NCI-H345 (cell line): ENCODE data around the gene C5orf46.
"Not testable (repeated sequence)": the region's sequence is repeated elsewhere in the genome, so short reads cannot be mapped to it uniquely, and the experiment has no call there.

Experiments
- DNase-seq: peaks from one replicate; lab custom pipeline; 2025; lab: John Stamatoyannopoulos, UW

The C5orf46 gene

GRCh38 chr5:147893820-147894219 is 12.5 kb downstream of the C5orf46 start:
- DNase-seq: no peak

GRCh38 chr5:147892696-147893296 is 13.5 kb downstream of the C5orf46 start:
- peak; percentile 21 for DNase-seq

GRCh38 chr5:147887930-147888329 is 18.4 kb downstream of the C5orf46 start:
- no peak for DNase-seq

- DNase-seq: peak; percentile 26
These were observed 19.2 kb downstream of the C5orf46 start for GRCh38 chr5:147887026-147887627.

GRCh38 chr5:147882586-147883313 is 23.6 kb downstream of the C5orf46 start:
- DNase-seq: no peak

GRCh38 chr5:147880487-147880886 is 25.9 kb downstream of the C5orf46 start:
- no peak for DNase-seq

GRCh38 chr5:147879784-147880183 is 26.6 kb downstream of the C5orf46 start:
- no peak for DNase-seq

- DNase-seq: no peak
These were observed 28.1 kb downstream of the C5orf46 start, which contains the start of gene SCGB3A2 for GRCh38 chr5:147878066-147878759. Gene SCGB3A2, plus strand, starts transcription at chr5:147878711. Its CDS starts 93 bp downstream, at chr5:147878804.

GRCh38 chr5:147876626-147877025 is 29.7 kb downstream of the C5orf46 start:
- DNase-seq: no peak

GRCh38 chr5:147876141-147876540 is 30.2 kb downstream of the C5orf46 start:
- DNase-seq: no peak

- DNase-seq: no peak
These were observed 31.4 kb downstream of the C5orf46 start for GRCh38 chr5:147874910-147875367.

GRCh38 chr5:147874118-147874875 is 32.0 kb downstream of the C5orf46 start:
- DNase-seq: not testable (repeated sequence)

GRCh38 chr5:147872744-147873435 is 33.4 kb downstream of the C5orf46 start:
- not testable (repeated sequence) for DNase-seq

GRCh38 chr5:147871980-147872549 is 34.3 kb downstream of the C5orf46 start:
- not testable (repeated sequence) for DNase-seq

- not testable (repeated sequence) for DNase-seq
These were observed 36.4 kb downstream of the C5orf46 start for GRCh38 chr5:147869892-147870291.

- DNase-seq: peak; percentile 17
These were observed 37.2 kb downstream of the C5orf46 start for GRCh38 chr5:147869112-147869511.

GRCh38 chr5:147863454-147864158 is 42.7 kb downstream of the C5orf46 start:
- DNase-seq: no peak

- DNase-seq: no peak
These were observed 45.7 kb downstream of the C5orf46 start for GRCh38 chr5:147860641-147861025.

- DNase-seq: no peak
These were observed 46.2 kb downstream of the C5orf46 start for GRCh38 chr5:147859962-147860640.
